Fibroblast of villous mesenchyme (primary cell): ENCODE results near the gene ZFX. TPM values are rescaled to one million over a fixed set of nuclear protein-coding genes. Genes with fewer than 3 reads are reported as not detected.
A peak's percentile ranks its signal among the peaks of the same experiment; 100 is the strongest.

Source experiments
- DNase-seq: peaks from one replicate; pipeline ENCODE4 v3.0.0-alpha.2; 2010; ENCODE audit warnings: low read depth
- H3K4me3 ChIP-seq: 2 replicates; pipeline ENCODE4 v1.5.1; 2011; ENCODE audit warnings: low read depth, mild to moderate bottlenecking, low read length
- CTCF ChIP-seq: IDR thresholded peaks from 2 replicates; pipeline ENCODE4 v1.5.1; 2012; ENCODE audit warnings: low read depth, mild to moderate bottlenecking, low read length; ENCODE audit not compliant: insufficient read depth
- small RNA-seq: library from RNA; depleted of rRNA; stranded (forward); fragments of <200 nt; gene quantifications from one replicate; pipeline ENCODE3, GENCODE V24; 2012
- total RNA-seq: library from RNA; depleted of rRNA; stranded (reverse); fragments of >200 nt; gene quantifications from 2 replicates; pipeline ENCODE4 v1.2.3, GENCODE V29; 2012

The ZFX gene
- total RNA-seq, 1 donor, result 82.5 TPM

- DNase-seq, result peak; percentile 76
- no peak overlapping the region for H3K4me3 ChIP-seq
- peak; percentile 62 for TF ChIP-seq CTCF
These were observed 110.2 kb downstream of the ZFX start for GRCh38 chrX:24259544-24260240.

DNA sequence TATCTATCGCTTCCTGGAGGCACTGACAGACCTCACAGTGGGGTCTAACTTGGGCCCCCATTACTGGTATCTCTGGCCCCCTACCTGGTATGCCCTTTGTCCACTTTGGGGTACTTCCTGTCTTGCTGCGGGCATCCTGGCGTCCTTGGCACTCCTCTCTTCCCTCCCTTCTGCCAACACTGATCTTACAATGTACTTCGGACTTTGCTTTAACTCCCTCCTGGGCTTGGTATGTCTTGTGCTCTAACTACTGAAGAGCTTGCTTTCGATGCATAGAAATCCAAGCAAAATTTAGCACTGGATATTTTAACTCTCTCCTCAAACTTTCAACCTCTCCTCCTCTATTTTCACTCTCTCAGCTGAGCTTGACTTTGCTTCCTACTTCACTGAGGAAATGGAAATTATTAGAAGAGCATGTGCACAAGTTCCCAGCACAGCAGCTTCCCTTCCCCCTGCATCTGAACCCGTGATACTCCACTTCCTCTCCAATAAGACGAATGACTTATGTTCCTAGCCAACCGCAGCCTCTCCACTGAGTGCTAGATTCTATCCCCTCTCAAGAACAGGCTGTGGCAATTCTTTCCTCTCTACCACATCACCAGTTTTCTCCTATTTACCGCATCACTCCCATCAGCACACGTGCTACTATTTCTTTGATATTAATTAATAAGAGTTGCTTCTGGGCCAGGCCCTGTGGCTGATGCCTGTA lies 111.5 kb downstream of the ZFX start:
- DNase-seq, result peak; percentile 73
- no peak overlapping the region for H3K4me3 ChIP-seq
- no peak for TF ChIP-seq CTCF

- H3K4me3 ChIP-seq, result no peak overlapping the region
- DNase-seq, result no peak
- TF ChIP-seq CTCF, result no peak
These were observed 112.8 kb downstream of the ZFX start for GRCh38 chrX:24262309-24262708.

GRCh38 chrX:24264383-24264782 lies 114.9 kb downstream of the ZFX start:
- no peak overlapping the region for H3K4me3 ChIP-seq
- no peak for TF ChIP-seq CTCF
- no peak for DNase-seq

Small RNA genes within 50 kb of the gene (small RNA-seq; reads per million reads assigned to genes)
- gene RF00263, result not detected

Other genes starting within 250 kb of the ZFX start
- gene APOO, start 241.8 kb upstream of the ZFX start, total RNA-seq, result 7.4 and 13.0 TPM in 2 replicates
- gene CXorf58, start 241.7 kb upstream of the ZFX start, total RNA-seq, result not detected in 2 replicates
- gene KLHL15, start 122.5 kb upstream of the ZFX start, total RNA-seq, result 6.8 and 12.5 TPM in 2 replicates
- gene EIF2S3, start 94.8 kb upstream of the ZFX start, total RNA-seq, result 256 and 355 TPM in 2 replicates
- gene SUPT20HL2, start 164.3 kb downstream of the ZFX start, total RNA-seq, result under 0.01 TPM in 1 of 2 replicates, not detected in the other
- not detected in 2 replicates for gene SUPT20HL1, start 210.9 kb downstream of the ZFX start, total RNA-seq